ENCODE results near the gene USP7.
A peak's percentile ranks its signal among the peaks of the same experiment; 100 is the strongest.
"Not testable (repeated sequence)": the region's sequence is repeated elsewhere in the genome, so short reads cannot be mapped to it uniquely, and the experiment has no call there.

The USP7 gene

GRCh38 chr16:8972843-8973586 is 9.3 kb upstream of the USP7 start:
- DNase-seq (ENCODE audit: low spot score), result no peak

DNA sequence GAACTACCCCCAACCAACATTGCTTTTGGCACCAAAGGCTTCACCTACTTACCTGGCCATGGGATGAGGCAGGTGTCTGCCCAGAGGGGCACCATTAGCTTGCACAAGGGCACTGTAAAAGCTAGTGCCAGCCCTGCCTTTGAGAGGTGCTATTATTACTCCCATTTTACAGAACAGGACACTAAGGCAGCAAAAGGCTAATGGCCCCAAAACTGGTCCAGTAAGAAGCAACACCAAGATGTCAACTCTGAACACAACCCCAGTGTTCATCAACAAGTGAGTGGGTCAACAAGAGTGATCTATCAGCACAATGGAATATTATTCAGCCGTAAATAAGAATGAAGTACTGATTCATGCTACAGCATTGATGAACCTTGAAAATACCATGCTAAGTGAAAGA is 7.7 kb upstream of the USP7 start:
- DNase-seq (ENCODE audit: low spot score), result no peak

DNA sequence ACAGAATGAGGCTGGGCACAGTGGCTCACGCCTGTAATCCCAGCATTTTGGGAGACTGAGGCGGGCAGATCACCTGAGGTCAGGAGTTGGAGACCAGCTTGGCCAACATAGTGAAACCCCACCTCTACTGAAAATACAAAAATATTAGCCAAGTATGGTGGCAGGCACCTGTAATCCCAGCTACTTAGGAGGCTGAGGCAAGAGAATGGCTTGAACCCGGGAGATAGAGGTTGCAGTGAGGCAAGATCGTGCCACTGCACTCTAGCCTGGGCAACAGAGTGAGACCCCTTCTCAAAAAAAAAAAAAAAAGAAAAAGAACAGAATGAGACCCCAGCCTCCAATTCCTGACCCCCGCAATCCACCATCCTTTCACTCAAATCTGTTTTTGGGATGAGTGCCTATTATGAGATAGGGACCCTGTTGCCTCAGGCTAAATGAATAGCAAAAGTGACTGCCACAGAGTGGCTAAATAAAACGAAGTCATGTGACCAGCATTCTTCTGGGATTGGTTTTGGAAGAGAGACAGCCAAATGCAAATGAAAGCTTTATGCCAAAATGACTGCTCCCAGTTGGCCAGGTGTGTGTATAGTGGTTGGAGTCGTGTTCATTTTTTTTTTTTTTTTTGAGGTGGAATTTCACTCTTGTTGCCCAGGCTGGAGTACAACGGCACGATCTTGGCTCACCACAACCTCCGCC is 5.6 kb upstream of the USP7 start:
- DNase-seq (ENCODE audit: low spot score), result peak; percentile 44

- not testable (repeated sequence) for DNase-seq (ENCODE audit: low spot score)
These were observed 4.3 kb upstream of the USP7 start for GRCh38 chr16:8968054-8968453.

DNA sequence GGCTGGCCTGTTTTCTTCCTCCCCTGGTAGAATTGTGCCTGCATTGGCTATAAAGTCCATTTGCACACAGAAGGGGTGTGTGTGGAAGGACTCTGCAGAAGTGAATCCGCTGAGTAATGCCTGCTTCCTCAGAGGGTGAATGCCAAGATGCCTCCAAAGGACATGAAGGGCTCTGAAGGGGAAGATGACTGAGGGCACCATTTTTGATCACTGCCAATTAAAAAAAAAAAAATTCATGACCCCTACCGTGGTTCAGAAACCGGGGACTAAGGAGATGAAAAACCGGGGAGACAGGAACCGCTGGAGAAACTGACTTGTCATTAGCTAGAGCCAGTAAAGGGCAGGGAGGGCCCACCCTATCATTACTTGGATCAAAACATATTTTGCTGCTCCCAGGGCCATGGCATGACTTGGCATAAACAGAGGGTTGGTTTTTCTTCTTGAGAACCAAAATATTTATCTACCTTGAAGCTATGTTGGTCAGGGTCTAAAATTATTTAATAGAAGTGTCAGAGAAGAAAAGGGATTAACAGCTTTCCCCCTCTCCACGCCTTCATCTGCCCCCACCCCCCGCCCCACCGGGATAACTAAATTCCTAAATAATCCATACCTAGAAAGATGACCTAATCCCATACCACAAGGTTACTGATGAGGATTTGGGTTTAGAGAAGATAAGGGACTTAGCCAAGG is 3.6 kb upstream of the USP7 start:
- DNase-seq (ENCODE audit: low spot score), result no peak

- DNase-seq (ENCODE audit: low spot score), result no peak
These were observed 3.1 kb upstream of the USP7 start for GRCh38 chr16:8966817-8967131.

- DNase-seq (ENCODE audit: low spot score), result no peak
These were observed 756 bp upstream of the USP7 start for GRCh38 chr16:8964462-8964861.

- no peak for DNase-seq (ENCODE audit: low spot score)
These were observed 491 bp downstream of the USP7 start for GRCh38 chr16:8963010-8963820.

GRCh38 chr16:8962393-8963009 is 1.2 kb downstream of the USP7 start:
- no peak for DNase-seq (ENCODE audit: low spot score)

DNA sequence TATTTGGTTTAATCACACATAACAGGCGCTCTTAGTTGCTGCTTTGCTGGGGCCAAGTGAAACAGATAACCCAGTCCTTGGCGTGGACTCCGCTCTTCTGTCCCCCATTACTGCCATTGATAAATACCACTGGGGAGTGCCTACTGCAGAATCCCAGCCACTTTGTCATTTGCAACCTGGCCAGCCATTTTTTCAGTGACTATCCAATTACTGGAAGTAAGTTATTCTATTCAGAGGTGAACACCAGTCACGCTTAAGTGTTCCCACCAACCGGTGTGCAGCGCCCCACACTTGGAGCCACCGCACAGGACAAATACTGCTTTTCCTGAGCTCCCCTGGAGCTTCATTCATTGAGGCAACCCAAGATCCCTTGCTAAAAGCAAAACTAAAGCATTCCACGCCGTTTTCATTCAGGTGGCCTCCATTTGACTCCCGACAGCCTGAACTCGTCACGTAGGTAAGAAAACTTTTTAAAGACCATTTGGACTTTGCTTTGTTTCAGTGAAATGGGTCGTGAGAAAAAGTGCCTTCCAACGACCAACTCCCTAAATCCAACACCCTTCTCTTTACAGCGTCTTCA is 1.8 kb downstream of the USP7 start:
- no peak for DNase-seq (ENCODE audit: low spot score)

DNA sequence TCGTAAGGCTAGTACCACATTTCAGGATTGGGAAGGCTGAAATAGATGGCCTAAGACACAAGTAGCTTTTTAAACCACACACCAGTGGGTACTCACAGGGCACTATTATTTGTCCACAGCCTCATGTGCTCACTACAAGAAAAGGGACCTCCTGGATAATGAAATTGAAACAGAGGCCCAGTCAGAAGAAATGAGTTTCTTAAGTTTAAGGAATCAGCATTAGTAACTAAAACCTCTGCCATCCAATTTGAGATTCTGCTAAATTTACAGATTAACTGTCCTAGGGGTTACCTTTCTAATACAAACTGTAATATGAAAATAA is 3.0 kb downstream of the USP7 start:
- DNase-seq (ENCODE audit: low spot score), result no peak

DNA sequence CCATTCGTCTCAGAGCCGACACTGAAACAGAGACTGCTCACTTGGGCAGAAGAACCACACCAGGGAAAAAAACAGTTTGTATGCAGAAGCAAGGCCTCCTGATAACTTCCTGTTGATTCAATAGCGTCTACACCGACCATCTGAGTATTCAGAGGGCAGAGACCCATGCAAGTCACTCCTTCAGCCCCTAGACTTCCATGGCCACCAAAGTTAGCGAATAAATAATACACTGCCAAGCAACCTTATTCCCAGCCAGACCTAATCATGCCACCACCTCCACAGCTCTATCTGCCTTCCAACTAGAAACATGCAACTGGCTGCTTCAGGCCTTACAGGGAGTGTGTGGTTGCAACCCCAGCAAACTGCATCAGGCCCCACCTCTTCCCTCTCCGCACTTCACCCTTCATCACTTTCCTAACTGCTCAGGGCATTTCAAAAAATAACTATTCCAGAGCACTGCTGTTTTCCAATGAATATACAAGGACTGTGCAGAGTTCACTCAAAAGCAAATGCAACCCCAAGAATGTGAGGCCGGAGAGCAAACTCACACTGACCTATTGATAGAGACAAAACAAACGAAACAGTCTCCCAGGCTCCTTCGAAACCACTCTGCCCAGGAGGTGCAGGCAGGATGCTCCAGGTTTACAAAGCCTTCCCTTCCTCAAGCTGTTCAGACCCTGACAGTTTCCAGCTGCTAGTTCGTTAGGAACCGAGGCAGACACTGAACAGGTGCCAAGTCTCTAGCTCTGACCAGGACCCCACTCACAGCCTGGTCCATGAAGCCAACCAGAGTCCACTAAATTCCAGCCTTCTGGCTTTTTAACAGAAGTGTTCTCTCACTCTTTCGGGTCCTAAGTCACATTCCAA is 3.6 kb downstream of the USP7 start:
- DNase-seq (ENCODE audit: low spot score), result no peak

GRCh38 chr16:8958344-8959167 is 5.2 kb downstream of the USP7 start:
- peak; percentile 67 for DNase-seq (ENCODE audit: low spot score)

DNA sequence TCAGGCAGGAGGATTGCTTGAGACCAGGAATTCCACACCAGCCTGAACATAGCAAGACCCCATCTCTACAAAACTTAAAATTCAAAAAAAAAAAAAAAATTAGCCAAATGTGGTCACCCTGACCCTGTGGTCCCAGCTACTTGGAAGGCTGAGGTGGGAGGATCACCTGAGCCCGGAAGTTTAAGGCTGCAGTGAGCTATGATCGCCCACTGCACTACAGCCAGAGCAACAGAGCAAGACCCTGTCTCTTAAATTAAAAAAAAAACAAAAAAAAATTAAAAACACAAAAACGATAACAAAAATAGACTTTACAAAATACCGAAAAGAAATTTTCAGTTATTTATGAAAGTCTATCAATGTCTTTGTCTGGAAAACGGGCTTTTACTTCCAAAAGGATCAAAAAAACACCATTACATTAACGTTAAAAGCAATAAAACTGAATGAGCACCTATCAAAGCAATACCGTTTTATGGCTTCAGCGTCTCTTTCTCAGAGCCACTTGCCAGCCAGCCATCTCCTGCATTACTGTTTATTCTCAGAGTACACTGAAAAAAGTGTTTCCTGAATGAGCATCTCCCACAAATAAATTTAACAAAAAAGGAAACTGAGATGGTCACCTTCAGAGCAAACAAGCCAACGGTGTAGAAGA is 6.1 kb downstream of the USP7 start:
- DNase-seq (ENCODE audit: low spot score), result no peak

DNA sequence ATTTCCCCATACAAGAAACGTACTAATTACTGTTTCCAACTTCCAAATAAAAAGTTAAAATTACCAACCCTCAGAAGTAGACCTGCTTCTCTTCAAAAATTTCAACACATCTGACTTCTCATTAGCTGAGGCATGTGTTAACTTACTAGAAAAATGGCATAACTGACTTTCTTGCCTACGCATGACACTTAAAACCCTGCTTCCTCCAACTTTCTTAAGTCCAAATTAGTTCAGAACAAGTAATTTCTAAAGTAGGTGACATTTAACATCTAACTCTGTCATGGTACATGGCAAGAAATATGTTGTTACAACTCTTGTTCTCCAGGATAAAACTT is 6.7 kb downstream of the USP7 start:
- no peak for DNase-seq (ENCODE audit: low spot score)

DNA sequence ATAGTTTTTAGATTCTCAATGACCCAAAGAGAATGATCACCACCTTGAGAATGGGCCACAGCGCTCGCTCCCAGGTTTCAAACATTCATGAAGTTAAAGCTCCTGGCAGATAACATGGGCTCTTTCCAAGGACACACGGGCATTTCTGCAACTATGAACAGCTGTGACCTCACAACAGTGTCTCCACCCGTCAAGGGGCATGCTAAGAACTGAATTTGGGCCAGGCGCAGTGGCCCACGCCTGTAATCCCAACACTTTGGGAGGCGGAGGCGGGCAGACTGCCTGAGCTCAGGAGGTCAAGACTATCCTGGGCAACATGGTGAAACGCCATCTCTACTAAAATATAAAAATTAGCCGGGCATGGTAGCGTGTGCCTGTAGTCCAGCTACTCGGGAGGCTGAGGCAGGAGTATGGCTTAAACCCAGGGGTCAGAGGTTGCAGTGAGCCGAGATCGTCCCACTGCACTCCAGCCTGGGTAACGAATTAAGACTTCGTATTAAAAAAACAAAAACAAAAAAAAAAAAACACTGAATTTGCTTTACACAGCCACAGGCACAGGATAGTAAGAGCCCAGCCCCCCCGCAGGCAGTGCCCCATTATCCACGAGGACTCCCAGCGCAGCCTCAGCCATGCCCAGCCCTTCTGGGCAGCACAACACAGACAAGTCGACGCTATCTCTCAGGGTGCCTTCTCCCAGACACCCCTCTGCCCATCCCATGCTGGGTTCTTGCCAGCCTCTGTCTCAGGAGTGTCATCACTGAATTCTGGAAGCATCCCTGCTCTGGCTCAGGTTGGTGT is 7.2 kb downstream of the USP7 start:
- DNase-seq (ENCODE audit: low spot score), result no peak

DNA sequence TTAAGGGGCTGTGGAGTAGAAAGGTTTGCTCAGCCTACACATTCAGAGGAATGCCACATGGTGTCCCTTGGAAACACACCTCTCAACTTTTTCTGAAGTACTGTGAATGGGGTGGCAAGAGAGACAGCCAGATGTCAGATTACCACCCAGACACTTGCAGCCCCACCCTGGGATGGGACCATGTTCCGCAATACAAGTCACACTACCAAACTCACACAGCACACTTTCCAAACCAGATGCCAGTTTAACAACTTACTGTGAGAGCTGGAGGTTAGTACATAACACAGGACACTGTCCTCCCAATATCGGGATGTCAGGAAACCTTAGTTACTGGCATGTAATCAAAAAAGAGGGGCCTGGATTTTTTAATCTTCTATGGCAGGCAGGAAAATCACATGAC is 7.9 kb downstream of the USP7 start:
- no peak for DNase-seq (ENCODE audit: low spot score)

DNA sequence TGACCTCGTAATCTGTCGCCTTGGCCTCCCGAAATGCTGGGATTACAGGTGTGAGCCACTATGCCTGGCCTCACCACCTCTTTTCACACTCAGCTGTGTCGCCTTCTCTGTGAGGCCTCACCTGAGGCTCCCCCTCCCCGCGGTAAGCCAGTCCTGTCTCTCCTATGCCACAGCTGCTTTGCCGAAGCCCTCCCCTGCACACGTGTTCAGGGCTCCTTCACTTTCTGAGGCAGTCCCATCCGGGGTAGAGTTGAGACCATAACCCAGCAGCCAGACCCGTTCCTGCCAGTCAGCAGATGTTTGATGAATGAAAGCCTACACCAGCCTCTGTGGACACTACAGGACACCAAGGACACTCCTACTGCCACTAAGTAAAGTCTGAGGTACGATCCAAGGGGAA is 10.6 kb downstream of the USP7 start:
- no peak for DNase-seq (ENCODE audit: low spot score)

DNA sequence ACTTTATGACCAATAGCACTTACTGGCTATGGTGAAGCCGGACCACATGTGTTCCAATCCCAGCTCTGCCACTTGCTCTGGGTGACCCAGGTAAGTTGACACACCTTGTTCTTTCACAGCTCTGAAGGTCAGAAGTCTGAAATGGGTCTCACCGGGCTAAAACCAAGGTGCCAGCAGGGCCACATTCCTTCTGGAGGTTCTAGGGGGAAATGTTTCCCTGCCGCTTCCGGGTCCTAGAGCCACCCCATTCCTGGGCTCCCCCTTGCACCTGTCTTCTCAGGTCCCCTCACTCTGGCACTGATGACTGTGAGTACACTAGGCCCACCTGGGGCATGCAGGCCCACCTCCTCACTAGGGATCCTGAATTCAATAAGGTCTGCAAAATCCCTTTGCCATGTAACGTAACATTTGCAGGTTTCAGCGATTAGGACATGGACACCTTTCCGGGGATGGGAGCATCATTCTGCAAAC is 11.4 kb downstream of the USP7 start:
- DNase-seq (ENCODE audit: low spot score), result no peak
